GM12878 (cell line): Measurements from ENCODE around the gene PRSS33. TPM values are rescaled to one million over a fixed set of nuclear protein-coding genes. Genes with fewer than 3 reads are reported as not detected.

Experiments used
- ATAC-seq: fragments of 200-7000 bp; cut with Tn5 transposase; 3 replicates; pipeline ENCODE4 v1.9.1; 2020; ENCODE audit warnings: mild to moderate bottlenecking, moderate library complexity
- BruUV-seq: library from RNA; stranded (reverse); fragments of 400-500 nt; replicated peaks from 2 replicates; lab custom pipeline; 2021; lab: Mats Ljungman, UMichigan
- CTCF ChIA-PET: fragments of 300-600 bp; sonication (Branson Sonifier 250); formaldehyde crosslinking; extraction: SDS; loops from one replicate; lab custom pipeline; 2021; ENCODE audit warnings: inconsistent platforms; lab: Yijun Ruan, JAX
- POLR2A ChIA-PET: fragments of 350-600 bp; formaldehyde crosslinking; extraction: SDS; loops from one replicate; lab custom pipeline; 2021; ENCODE audit warnings: inconsistent platforms; lab: Charles Lee
- RAD21 ChIA-PET: fragments of 300-600 bp; sonication (Branson Sonifier 250); formaldehyde crosslinking; loops from one replicate; lab custom pipeline; 2023; ENCODE audit warnings: antibody characterized with exemption; ENCODE audit not compliant: unreplicated experiment; lab: Charles Lee
- SMC1A ChIA-PET: fragments of 300-600 bp; sonication (Branson Sonifier 250); formaldehyde crosslinking; loops from one replicate; lab custom pipeline; 2023; ENCODE audit not compliant: unreplicated experiment, uncharacterized antibody; lab: Charles Lee
- DNase-seq: peaks from one replicate; pipeline ENCODE4 v3.0.0-alpha.2; 2011; ENCODE audit warnings: low read depth, low spot score
- FAIRE-seq: peaks from 3 replicates; lab custom pipeline; 2011; peaks lifted over from hg19 to GRCh38; lab: Jason Lieb, UNC
- H2AFZ ChIP-seq: 2 replicates; pipeline ENCODE4 v1.6.0; 2011; ENCODE audit warnings: low read depth, low read length, control low read depth; ENCODE audit not compliant: control insufficient read depth
- H3K27ac ChIP-seq: 2 replicates; pipeline ENCODE4 v1.5.1; 2011; ENCODE audit warnings: control low read depth; ENCODE audit not compliant: control insufficient read depth, insufficient read depth
- H3K27me3 ChIP-seq, 2 experiments: replicated peaks in 1 of 2; 2 replicates each; pipeline versions ENCODE4 v1.6.0 to v1.6.1; 2011; ENCODE audit warnings: low read length in 1 of 2; ENCODE audit not compliant: control insufficient read depth in 2 of 2, insufficient read depth in 2 of 2
- H3K36me3 ChIP-seq, 2 experiments: 2 replicates each; pipeline ENCODE4 v1.5.1; 2011; ENCODE audit warnings: low read length in 1 of 2; ENCODE audit not compliant: control insufficient read depth in 2 of 2, insufficient read depth in 2 of 2
- H3K4me1 ChIP-seq: 2 replicates; pipeline ENCODE4 v1.6.1; 2011; ENCODE audit warnings: mild to moderate bottlenecking, low read length, moderate library complexity, mixed read lengths; ENCODE audit not compliant: control insufficient read depth, insufficient read depth
- H3K4me2 ChIP-seq: 2 replicates; pipeline ENCODE4 v1.6.0; 2011; ENCODE audit warnings: control low read depth; ENCODE audit not compliant: control insufficient read depth, insufficient read depth
- H3K4me3 ChIP-seq: fragments of 200-600 bp; sonication (generic); 2 replicates; pipeline ENCODE4 v1.5.1; 2016
- H3K79me2 ChIP-seq: 2 replicates; pipeline ENCODE4 v1.6.0; 2011; ENCODE audit warnings: low read length; ENCODE audit not compliant: control insufficient read depth, insufficient read depth
- H3K9ac ChIP-seq: 2 replicates; pipeline ENCODE4 v1.8.0; 2011; ENCODE audit warnings: low read length, control low read depth, mixed read lengths; ENCODE audit not compliant: control insufficient read depth, insufficient read depth
- H3K9me3 ChIP-seq: replicated peaks from 3 replicates; pipeline ENCODE4 v1.5.1; 2011; ENCODE audit warnings: mild to moderate bottlenecking, low read length; ENCODE audit not compliant: control insufficient read depth, insufficient read depth
- H4K20me1 ChIP-seq: 2 replicates; pipeline ENCODE4 v1.6.0; 2011; ENCODE audit not compliant: control insufficient read depth, insufficient read depth
- EED ChIP-seq: sonication (generic); IDR thresholded peaks from 2 replicates; pipeline ENCODE4 v1.6.1; 2016; ENCODE audit warnings: antibody characterized with exemption, low read depth
- EP300 ChIP-seq, 2 experiments: fragments of 150-350 bp in 1 of 2; IDR thresholded peaks; 2 replicates each; pipeline ENCODE4 v1.6.1; 2011 to 2012; ENCODE audit warnings: low read depth in 2 of 2, low read length in 2 of 2, borderline replicate concordance in 1 of 2, improper control_type of control experiment in 1 of 2, inconsistent platforms in 1 of 2; ENCODE audit not compliant: control insufficient read depth in 1 of 2
- MEF2B ChIP-seq: fragments of 450-650 bp; IDR thresholded peaks from 2 replicates; pipeline ENCODE4 v1.6.1; 2018; ENCODE audit warnings: mild to moderate bottlenecking, moderate library complexity; ENCODE audit not compliant: partially characterized antibody, poor library complexity, severe bottlenecking
- MTA2 ChIP-seq: fragments of 450-650 bp; IDR thresholded peaks from 2 replicates; pipeline ENCODE4 v1.6.1; 2016; ENCODE audit warnings: low read depth, mild to moderate bottlenecking, moderate library complexity
- NFYA ChIP-seq: IDR thresholded peaks from 2 replicates; pipeline ENCODE4 v1.6.1; 2011; ENCODE audit warnings: low read depth, mild to moderate bottlenecking, low read length, improper control_type of control experiment, borderline replicate concordance
- NR2C1 ChIP-seq: fragments of 450-650 bp; IDR thresholded peaks from 2 replicates; pipeline ENCODE4 v1.6.1; 2017; ENCODE audit warnings: antibody characterized with exemption, mild to moderate bottlenecking, moderate library complexity
- NR2F1 ChIP-seq: fragments of 450-650 bp; conservative IDR thresholded peaks from 2 replicates; pipeline ENCODE4 v1.6.1; 2017; ENCODE audit warnings: mild to moderate bottlenecking
- POU2F2 ChIP-seq: IDR thresholded peaks from 3 replicates; pipeline ENCODE4 v1.6.1; 2011; ENCODE audit warnings: low read depth, mild to moderate bottlenecking, low read length, borderline replicate concordance
- SIN3A ChIP-seq: IDR thresholded peaks from 2 replicates; pipeline ENCODE4 v1.6.1; 2012; ENCODE audit warnings: low read depth, low read length, improper control_type of control experiment
- WGBS: methylation state at CpG from one replicate; pipeline ENCODE4 v1.1.6; 2016; ENCODE audit warnings: low lambda C conversion rate; ENCODE audit not compliant: insufficient replicate concordance, insufficient coverage; ENCODE audit errors: missing lambda C conversion rate; 5-methylcytosine and 5-hydroxymethylcytosine counted together
- in situ Hi-C: fragments of 300-500 bp; cut with MboI; formaldehyde crosslinking; loops from 9 replicates; pipeline ENCODE4 v1.14.3; 2018; ENCODE audit warnings: mixed read lengths
- intact Hi-C: fragments of 100-400 bp; cut with micrococcal nuclease; formaldehyde crosslinking; loops from one replicate; pipeline ENCODE4 v1.14.2; 2022; ENCODE audit not compliant: unreplicated experiment
- polyA plus RNA-seq, 11 experiments: library from polyadenylated mRNA; depleted of rRNA in 4 of 11; unstranded in 6 of 11; stranded (reverse) in 5 of 11; fragments of >200 nt; fragmentation: Nextera tagmentation in 4 of 11; fragmentation: Illumina TruSeq in 1 of 11; extraction: Ambion mirVana in 4 of 11; extraction: Trizol in 1 of 11; gene quantifications; 1 replicate in 1 of 11; 2 replicates in 10 of 11; pipeline versions ENCODE4 v1.2.1 to v1.2.3, GENCODE V29; 2011 to 2016; ENCODE audit warnings: inconsistent platforms in 2 of 11, missing spikeins in 2 of 11, low read depth in 1 of 11
- total RNA-seq, 4 experiments: library from RNA; depleted of rRNA in 3 of 4; stranded (reverse); fragments of >200 nt in 3 of 4; fragmentation: Illumina TruSeq in 1 of 4; extraction: Trizol in 1 of 4; gene quantifications; 2 replicates each; pipeline versions ENCODE4 v1.2.1 to v1.2.3, GENCODE V29; 2013 to 2021
- TF ChIP-seq, protein P1 (sequence below): IDR thresholded peaks from 2 replicates; pipeline ENCODE4 v1.6.1; 2012; ENCODE audit warnings: improper control_type of control experiment, low read depth, low read length; ENCODE audit not compliant: insufficient replicate concordance
- TF ChIP-seq, protein P2 (sequence below): IDR thresholded peaks from 2 replicates; pipeline ENCODE4 v1.6.1; 2011; ENCODE audit warnings: borderline replicate concordance, low read depth, mild to moderate bottlenecking, moderate library complexity, low read length; ENCODE audit not compliant: insufficient read depth, poor library complexity, severe bottlenecking

Gene PRSS33
- total and polyA plus RNA-seq, 10 of the 15 experiments (the other 5 are each of a cell fraction or from before 2014, with no cell fraction given) = not detected

DNA sequence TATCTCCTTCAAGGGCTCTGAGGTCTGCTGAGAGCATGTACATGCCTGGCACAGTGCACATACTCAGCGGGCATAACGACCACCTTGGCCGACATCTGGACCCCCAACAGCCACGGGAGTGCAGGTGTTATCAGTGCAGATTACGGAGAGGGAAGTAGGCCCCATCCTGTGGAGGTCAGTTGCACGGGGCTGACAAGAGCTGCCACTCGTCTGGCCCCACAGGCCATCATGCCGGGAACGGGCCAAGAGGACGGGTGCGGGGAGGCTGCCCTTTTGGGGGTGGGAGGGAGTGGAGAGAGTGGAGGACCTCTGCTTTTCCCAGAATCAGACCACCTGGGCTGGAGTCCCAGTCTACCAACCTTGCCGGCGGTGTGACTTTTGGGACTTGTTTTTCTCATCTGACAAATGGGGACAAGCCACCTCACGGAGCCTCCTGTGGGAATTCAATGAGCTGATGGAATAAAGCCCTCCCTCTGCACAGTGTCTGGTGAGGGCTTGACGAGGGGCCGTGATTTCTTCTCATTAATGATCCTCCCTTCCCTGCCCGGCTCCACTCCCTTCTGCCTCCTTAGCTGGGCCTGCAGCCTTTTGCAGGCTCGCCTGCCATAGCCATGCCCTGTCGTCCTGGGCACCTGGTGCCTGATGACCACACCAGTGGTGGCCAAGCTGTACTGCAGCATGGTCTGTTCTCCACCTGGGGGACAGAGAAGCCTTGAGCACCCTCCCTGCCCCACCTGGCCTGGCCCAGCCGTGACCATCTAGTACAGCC, 4.6 kb downstream of the PRSS33 start:
- H3K79me2 ChIP-seq = peaks cover 9% of the 10 kb centered on the region
- H2AFZ ChIP-seq = no peak overlapping the region
- no peak overlapping the region for H3K4me2 ChIP-seq
- RAD21 ChIA-PET = no interaction called here
- H3K27ac ChIP-seq = no peak overlapping the region
- in situ Hi-C loops (no loop called here), intact Hi-C loops (no loop called here)
- no peak overlapping the region for H3K4me3 ChIP-seq
- 52% methylated on average over 16 of the region's 20 CpGs for WGBS
- DNase-seq (no peak), ATAC-seq (peak; percentile 47; the same call in 2 of the 3 replicates), FAIRE-seq (no peak)
- SMC1A ChIA-PET = no interaction called here
- H3K27me3 ChIP-seq = peaks cover 2 to 4% of the 10 kb centered on the region in 2 experiments; a peak in 3 of 4 replicates
- 0 out of 2 replicates have a peak, but pooled peaks cover 4% of the 10 kb centered on the region for H3K4me1 ChIP-seq
- TF ChIP-seq SIN3A = no peak
- TF ChIP-seq NR2F1 = no peak
- TF ChIP-seq NR2C1 = no peak
- no peak for TF ChIP-seq POU2F2
- TF ChIP-seq EP300 (IDR thresholded peaks at IDR 0.05; ENCODE audit: borderline replicate concordance in 1 of 2, control insufficient read depth in 1 of 2, low read depth in 2 of 2, low read length in 2 of 2) = no peak
- TF ChIP-seq MEF2B = no peak
- no peak for TF ChIP-seq EED
- TF ChIP-seq, protein P1, sequence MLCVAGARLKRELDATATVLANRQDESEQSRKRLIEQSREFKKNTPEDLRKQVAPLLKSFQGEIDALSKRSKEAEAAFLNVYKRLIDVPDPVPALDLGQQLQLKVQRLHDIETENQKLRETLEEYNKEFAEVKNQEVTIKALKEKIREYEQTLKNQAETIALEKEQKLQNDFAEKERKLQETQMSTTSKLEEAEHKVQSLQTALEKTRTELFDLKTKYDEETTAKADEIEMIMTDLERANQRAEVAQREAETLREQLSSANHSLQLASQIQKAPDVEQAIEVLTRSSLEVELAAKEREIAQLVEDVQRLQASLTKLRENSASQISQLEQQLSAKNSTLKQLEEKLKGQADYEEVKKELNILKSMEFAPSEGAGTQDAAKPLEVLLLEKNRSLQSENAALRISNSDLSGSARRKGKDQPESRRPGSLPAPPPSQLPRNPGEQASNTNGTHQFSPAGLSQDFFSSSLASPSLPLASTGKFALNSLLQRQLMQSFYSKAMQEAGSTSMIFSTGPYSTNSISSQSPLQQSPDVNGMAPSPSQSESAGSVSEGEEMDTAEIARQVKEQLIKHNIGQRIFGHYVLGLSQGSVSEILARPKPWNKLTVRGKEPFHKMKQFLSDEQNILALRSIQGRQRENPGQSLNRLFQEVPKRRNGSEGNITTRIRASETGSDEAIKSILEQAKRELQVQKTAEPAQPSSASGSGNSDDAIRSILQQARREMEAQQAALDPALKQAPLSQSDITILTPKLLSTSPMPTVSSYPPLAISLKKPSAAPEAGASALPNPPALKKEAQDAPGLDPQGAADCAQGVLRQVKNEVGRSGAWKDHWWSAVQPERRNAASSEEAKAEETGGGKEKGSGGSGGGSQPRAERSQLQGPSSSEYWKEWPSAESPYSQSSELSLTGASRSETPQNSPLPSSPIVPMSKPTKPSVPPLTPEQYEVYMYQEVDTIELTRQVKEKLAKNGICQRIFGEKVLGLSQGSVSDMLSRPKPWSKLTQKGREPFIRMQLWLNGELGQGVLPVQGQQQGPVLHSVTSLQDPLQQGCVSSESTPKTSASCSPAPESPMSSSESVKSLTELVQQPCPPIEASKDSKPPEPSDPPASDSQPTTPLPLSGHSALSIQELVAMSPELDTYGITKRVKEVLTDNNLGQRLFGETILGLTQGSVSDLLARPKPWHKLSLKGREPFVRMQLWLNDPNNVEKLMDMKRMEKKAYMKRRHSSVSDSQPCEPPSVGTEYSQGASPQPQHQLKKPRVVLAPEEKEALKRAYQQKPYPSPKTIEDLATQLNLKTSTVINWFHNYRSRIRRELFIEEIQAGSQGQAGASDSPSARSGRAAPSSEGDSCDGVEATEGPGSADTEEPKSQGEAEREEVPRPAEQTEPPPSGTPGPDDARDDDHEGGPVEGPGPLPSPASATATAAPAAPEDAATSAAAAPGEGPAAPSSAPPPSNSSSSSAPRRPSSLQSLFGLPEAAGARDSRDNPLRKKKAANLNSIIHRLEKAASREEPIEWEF = no peak
- TF ChIP-seq, protein P2, sequence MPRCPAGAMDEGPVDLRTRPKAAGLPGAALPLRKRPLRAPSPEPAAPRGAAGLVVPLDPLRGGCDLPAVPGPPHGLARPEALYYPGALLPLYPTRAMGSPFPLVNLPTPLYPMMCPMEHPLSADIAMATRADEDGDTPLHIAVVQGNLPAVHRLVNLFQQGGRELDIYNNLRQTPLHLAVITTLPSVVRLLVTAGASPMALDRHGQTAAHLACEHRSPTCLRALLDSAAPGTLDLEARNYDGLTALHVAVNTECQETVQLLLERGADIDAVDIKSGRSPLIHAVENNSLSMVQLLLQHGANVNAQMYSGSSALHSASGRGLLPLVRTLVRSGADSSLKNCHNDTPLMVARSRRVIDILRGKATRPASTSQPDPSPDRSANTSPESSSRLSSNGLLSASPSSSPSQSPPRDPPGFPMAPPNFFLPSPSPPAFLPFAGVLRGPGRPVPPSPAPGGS = no peak
- no peak for TF ChIP-seq MTA2
- no peak for TF ChIP-seq NFYA
- no peaks in the 10 kb centered on the region for H3K9me3 ChIP-seq
- no peaks in the 10 kb centered on the region for H4K20me1 ChIP-seq
- BruUV-seq = no TSS peak
- CTCF ChIA-PET = no interaction called here
- POLR2A ChIA-PET = no interaction called here
- H3K9ac ChIP-seq = no peak overlapping the region
- H3K36me3 ChIP-seq = no peaks in the 10 kb centered on the region
